ENCODE results near the gene PTPRK. TPM values are rescaled to one million over a fixed set of nuclear protein-coding genes. Genes with fewer than 3 reads are reported as not detected.

Gene PTPRK
- total RNA-seq, 2 donors from 2014 or later = 60.6 to 121 TPM

GRCh38 chr6:128316258-128316929 is 204.0 kb downstream of the PTPRK start:
- DNase-seq (no peak), ATAC-seq (no peak)
- intact Hi-C loops (cut with DNase I) = no loop called here
- no peak for TF ChIP-seq CTCF (IDR thresholded peaks at IDR 0.05)
- TF ChIP-seq POLR2A (IDR thresholded peaks at IDR 0.05) = no peak
- H3K36me3 ChIP-seq (replicated peaks in 1 of 2; ENCODE audit: insufficient read depth in 1 of 2, low read depth in 2 of 2) = no peaks in the 10 kb centered on the region
- 98 to 99% methylated on average over 8 of the region's 8 CpGs for WGBS, 2 donors
- no peaks in the 10 kb centered on the region for H3K9me3 ChIP-seq
- no peak overlapping the region for H3K4me3 ChIP-seq
- H3K27ac ChIP-seq = no peak overlapping the region
- peaks cover 8% of the 10 kb centered on the region for H3K4me1 ChIP-seq
- no peaks in the 10 kb centered on the region for H3K27me3 ChIP-seq

- DNase-seq (no peak), ATAC-seq (no peak)
- intact Hi-C loops (cut with DNase I) = no loop called here
- H3K27me3 ChIP-seq = no peaks in the 10 kb centered on the region
- TF ChIP-seq CTCF (IDR thresholded peaks at IDR 0.05) = no peak
- TF ChIP-seq POLR2A (IDR thresholded peaks at IDR 0.05) = no peak
- H3K9me3 ChIP-seq = no peaks in the 10 kb centered on the region
- H3K4me1 ChIP-seq = no peaks in the 10 kb centered on the region
- H3K4me3 ChIP-seq = no peak overlapping the region
- no peaks in the 10 kb centered on the region for H3K36me3 ChIP-seq (replicated peaks in 1 of 2; ENCODE audit: insufficient read depth in 1 of 2, low read depth in 2 of 2)
- no peak overlapping the region for H3K27ac ChIP-seq
These were observed 206.2 kb downstream of the PTPRK start for GRCh38 chr6:128314190-128314589.

GRCh38 chr6:128311944-128312570 is 208.3 kb downstream of the PTPRK start:
- no peak for ATAC-seq
- H3K36me3 ChIP-seq (replicated peaks in 1 of 2; ENCODE audit: insufficient read depth in 1 of 2, low read depth in 2 of 2) = no peaks in the 10 kb centered on the region
- no peak for DNase-seq
- H3K9me3 ChIP-seq = no peaks in the 10 kb centered on the region
- WGBS, 2 donors = 82% methylated on average over 3 of the region's 3 CpGs
- TF ChIP-seq POLR2A (IDR thresholded peaks at IDR 0.05) (no peak), CTCF (IDR thresholded peaks at IDR 0.05) (no peak)
- H3K4me1 ChIP-seq = no peaks in the 10 kb centered on the region
- H3K4me3 ChIP-seq = no peak overlapping the region
- intact Hi-C loops (cut with DNase I) = no loop called here
- H3K27me3 ChIP-seq = no peaks in the 10 kb centered on the region
- H3K27ac ChIP-seq = no peak overlapping the region

- TF ChIP-seq CTCF (IDR thresholded peaks at IDR 0.05) (no peak), POLR2A (IDR thresholded peaks at IDR 0.05) (no peak)
- Histone ChIP-seq H3K27me3 (no peaks in the 10 kb centered on the region), H3K4me3 (no peak overlapping the region), H3K4me1 (no peaks in the 10 kb centered on the region), H3K36me3 (replicated peaks in 1 of 2; ENCODE audit: insufficient read depth in 1 of 2, low read depth in 2 of 2) (no peaks in the 10 kb centered on the region), H3K27ac (no peak overlapping the region), H3K9me3 (no peaks in the 10 kb centered on the region)
- no peak for DNase-seq
- intact Hi-C loops (cut with DNase I) = no loop called here
- ATAC-seq = no peak
- WGBS, 2 donors = 66 to 72% methylated on average over 2 of the region's 2 CpGs
These were observed 209.9 kb downstream of the PTPRK start for GRCh38 chr6:128310451-128310850.

DNA sequence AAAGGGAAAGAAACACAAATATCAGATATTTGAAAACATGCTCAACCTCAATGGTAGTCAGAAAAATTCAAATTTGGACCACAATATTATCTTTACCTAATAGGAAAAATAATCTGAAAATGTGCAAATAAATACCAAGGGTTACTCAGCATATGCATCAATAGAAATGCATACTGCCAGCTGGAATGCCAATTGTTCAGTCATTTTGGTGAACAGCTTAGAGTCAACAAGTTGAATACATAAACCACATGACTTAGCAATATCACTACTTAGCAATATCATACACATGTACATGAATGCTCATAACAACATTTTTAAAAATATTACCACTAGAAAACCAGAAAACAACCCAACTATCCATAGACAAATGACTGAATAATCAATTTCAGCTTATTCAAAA is 212.7 kb downstream of the PTPRK start:
- Histone ChIP-seq H3K4me3 (no peak overlapping the region), H3K27me3 (no peaks in the 10 kb centered on the region), H3K9me3 (no peaks in the 10 kb centered on the region), H3K4me1 (no peaks in the 10 kb centered on the region), H3K27ac (no peak overlapping the region), H3K36me3 (replicated peaks in 1 of 2; ENCODE audit: insufficient read depth in 1 of 2, low read depth in 2 of 2) (no peaks in the 10 kb centered on the region)
- TF ChIP-seq POLR2A (IDR thresholded peaks at IDR 0.05) (no peak), CTCF (IDR thresholded peaks at IDR 0.05) (no peak)
- no peak for DNase-seq
- intact Hi-C loops (cut with DNase I) = no loop called here
- ATAC-seq = no peak
